Mesendoderm (in vitro differentiated cells): Measurements from ENCODE around the gene ERBB4.
A peak's percentile ranks its signal among the peaks of the same experiment; 100 is the strongest.

Experiments
- DNase-seq: peaks from one replicate; pipeline ENCODE4 v3.0.0; 2013
- H2AK5ac ChIP-seq: 2 replicates; pipeline ENCODE4 v1.6.1; 2013; ENCODE audit warnings: low read length, inconsistent platforms
- H2BK120ac ChIP-seq: 2 replicates; pipeline ENCODE4 v1.6.1; 2013; ENCODE audit warnings: low read depth, mild to moderate bottlenecking, low read length, moderate library complexity, mixed read lengths
- H2BK15ac ChIP-seq: replicated peaks from 2 replicates; pipeline ENCODE4 v1.6.1; 2013; ENCODE audit warnings: low read depth, mild to moderate bottlenecking, moderate library complexity
- H2BK5ac ChIP-seq: 2 replicates; pipeline ENCODE4 v1.6.1; 2013; ENCODE audit warnings: low read length, inconsistent platforms
- H3K18ac ChIP-seq: 2 replicates; pipeline ENCODE4 v1.6.1; 2013; ENCODE audit warnings: mild to moderate bottlenecking, low read length, mixed read lengths
- H3K23ac ChIP-seq: one replicate; pipeline ENCODE4 v1.6.1; 2013; ENCODE audit warnings: low read length
- H3K27ac ChIP-seq: 2 replicates; pipeline ENCODE4 v1.5.1; 2013; ENCODE audit warnings: low read depth, mild to moderate bottlenecking, inconsistent platforms, low read length, moderate library complexity
- H3K27me3 ChIP-seq: 2 replicates; pipeline ENCODE4 v1.6.1; 2013; ENCODE audit warnings: low read length, control low read depth, mild to moderate bottlenecking, inconsistent platforms; ENCODE audit not compliant: insufficient read depth, poor library complexity
- H3K36me3 ChIP-seq: 2 replicates; pipeline ENCODE4 v1.6.1; 2013; ENCODE audit warnings: low read length, inconsistent platforms; ENCODE audit not compliant: control insufficient read depth, insufficient read depth
- H3K4ac ChIP-seq: one replicate; pipeline ENCODE4 v1.6.1; 2013; ENCODE audit warnings: low read depth, mild to moderate bottlenecking, low read length, moderate library complexity
- H3K4me1 ChIP-seq: 2 replicates; pipeline ENCODE4 v1.6.1; 2013; ENCODE audit warnings: low read depth, low read length, inconsistent platforms; ENCODE audit not compliant: control insufficient read depth
- H3K4me2 ChIP-seq: 2 replicates; pipeline ENCODE4 v1.6.1; 2013; ENCODE audit warnings: low read length
- H3K4me3 ChIP-seq: 2 replicates; pipeline ENCODE4 v1.5.1; 2013; ENCODE audit warnings: mild to moderate bottlenecking, low read length
- H3K56ac ChIP-seq: one replicate; pipeline ENCODE4 v1.6.1; 2013; ENCODE audit warnings: low read length
- H3K79me1 ChIP-seq: 2 replicates; pipeline ENCODE4 v1.6.1; 2013; ENCODE audit warnings: low read length, inconsistent platforms
- H3K79me2 ChIP-seq: 2 replicates; pipeline ENCODE4 v1.6.1; 2013; ENCODE audit warnings: mild to moderate bottlenecking, low read length; ENCODE audit not compliant: control insufficient read depth, insufficient read depth
- H3K9ac ChIP-seq: 2 replicates; pipeline ENCODE4 v1.6.1; 2013; ENCODE audit warnings: low read length, inconsistent platforms
- H4K5ac ChIP-seq: one replicate; pipeline ENCODE4 v1.6.1; 2013; ENCODE audit warnings: low read length
- H4K8ac ChIP-seq: one replicate; pipeline ENCODE4 v1.6.1; 2013; ENCODE audit warnings: low read depth, mild to moderate bottlenecking, control low read depth, low read length, moderate library complexity
- WGBS: extraction: QIAGEN DNeasy Blood & Tissue Kit; methylation state at CpG from one replicate; pipeline ENCODE4 v1.1.7; 2013; ENCODE audit warnings: low lambda C conversion rate, missing lambda C conversion rate; ENCODE audit not compliant: insufficient coverage; ENCODE audit errors: extremely low coverage; 5-methylcytosine and 5-hydroxymethylcytosine counted together

ERBB4 gene

GRCh38 chr2:212548455-212548819, 9.8 kb upstream of the ERBB4 start:
- Histone ChIP-seq H3K4me1 (no peaks in the 10 kb centered on the region), H2BK5ac (no peak overlapping the region), H3K18ac (no peak overlapping the region), H3K27ac (no peak overlapping the region), H2AK5ac (no peak overlapping the region), H4K5ac (no peak overlapping the region), H3K27me3 (no peaks in the 10 kb centered on the region), H3K9ac (no peak overlapping the region), H3K4me3 (no peak overlapping the region), H3K4me2 (no peak overlapping the region), H3K23ac (no peak overlapping the region), H3K4ac (no peak overlapping the region), H3K56ac (no peak overlapping the region), H2BK15ac (no peak overlapping the region), H4K8ac (no peak overlapping the region), H3K36me3 (no peaks in the 10 kb centered on the region), H3K79me1 (no peaks in the 10 kb centered on the region), H2BK120ac (no peak overlapping the region), H3K79me2 (no peaks in the 10 kb centered on the region)
- peak; percentile 31 for DNase-seq
- no CpG with 5 or more reads among the region's 1 CpG for WGBS

- no peaks in the 10 kb centered on the region for H3K79me2 ChIP-seq
- no peak overlapping the region for H2BK15ac ChIP-seq
- H3K36me3 ChIP-seq, result no peaks in the 10 kb centered on the region
- H3K4ac ChIP-seq, result no peak overlapping the region
- H3K9ac ChIP-seq, result no peak overlapping the region
- no peak overlapping the region for H4K5ac ChIP-seq
- no peak overlapping the region for H2BK5ac ChIP-seq
- no peak overlapping the region for H3K56ac ChIP-seq
- no peak overlapping the region for H3K23ac ChIP-seq
- H3K4me1 ChIP-seq, result no peaks in the 10 kb centered on the region
- no peak for DNase-seq
- no peak overlapping the region for H3K4me3 ChIP-seq
- no peak overlapping the region for H3K4me2 ChIP-seq
- no peak overlapping the region for H2AK5ac ChIP-seq
- no peaks in the 10 kb centered on the region for H3K27me3 ChIP-seq
- no peak overlapping the region for H4K8ac ChIP-seq
- no peak overlapping the region for H3K27ac ChIP-seq
- no peaks in the 10 kb centered on the region for H3K79me1 ChIP-seq
- H3K18ac ChIP-seq, result no peak overlapping the region
- H2BK120ac ChIP-seq, result no peak overlapping the region
These were observed 9.3 kb upstream of the ERBB4 start for GRCh38 chr2:212547716-212548454.

GRCh38 chr2:212546669-212547068, 8.1 kb upstream of the ERBB4 start:
- no peaks in the 10 kb centered on the region for H3K4me1 ChIP-seq

GRCh38 chr2:212540341-212540740, 1.7 kb upstream of the ERBB4 start:
- no peak overlapping the region for H3K4me2 ChIP-seq
- no peaks in the 10 kb centered on the region for H3K36me3 ChIP-seq
- no peak overlapping the region for H3K4ac ChIP-seq
- H3K18ac ChIP-seq, result no peak overlapping the region
- no peaks in the 10 kb centered on the region for H3K79me2 ChIP-seq
- H3K56ac ChIP-seq, result no peak overlapping the region
- H2BK5ac ChIP-seq, result no peak overlapping the region
- H2BK120ac ChIP-seq, result no peak overlapping the region
- no peak overlapping the region for H3K9ac ChIP-seq
- no CpG with 5 or more reads among the region's 4 CpGs for WGBS
- no peak overlapping the region for H2AK5ac ChIP-seq
- H2BK15ac ChIP-seq, result no peak overlapping the region
- no peak overlapping the region for H3K4me3 ChIP-seq
- H3K79me1 ChIP-seq, result no peaks in the 10 kb centered on the region
- peaks cover 29% of the 10 kb centered on the region for H3K27me3 ChIP-seq
- H4K5ac ChIP-seq, result no peak overlapping the region
- H4K8ac ChIP-seq, result no peak overlapping the region
- no peaks in the 10 kb centered on the region for H3K4me1 ChIP-seq
- H3K23ac ChIP-seq, result no peak overlapping the region
- no peak overlapping the region for H3K27ac ChIP-seq
- DNase-seq, result peak; percentile 41

More at GRCh38 chr2:212546669-212547068, 8.1 kb upstream of the ERBB4 start:
- no peak overlapping the region for H3K56ac ChIP-seq
- WGBS, result no CpG with 5 or more reads among the region's 1 CpG
- no peak overlapping the region for H2BK5ac ChIP-seq
- no peak overlapping the region for H3K9ac ChIP-seq
- no peak overlapping the region for H2AK5ac ChIP-seq
- H3K4me3 ChIP-seq, result no peak overlapping the region
- no peak overlapping the region for H2BK15ac ChIP-seq
- no peak for DNase-seq
- H3K27me3 ChIP-seq, result no peaks in the 10 kb centered on the region
- H3K18ac ChIP-seq, result no peak overlapping the region
- H3K79me1 ChIP-seq, result no peaks in the 10 kb centered on the region
- H4K5ac ChIP-seq, result no peak overlapping the region
- H3K23ac ChIP-seq, result no peak overlapping the region
- no peak overlapping the region for H2BK120ac ChIP-seq
- H3K36me3 ChIP-seq, result no peaks in the 10 kb centered on the region
- no peak overlapping the region for H3K4me2 ChIP-seq
- no peak overlapping the region for H3K4ac ChIP-seq
- H3K79me2 ChIP-seq, result no peaks in the 10 kb centered on the region
- H3K27ac ChIP-seq, result no peak overlapping the region
- no peak overlapping the region for H4K8ac ChIP-seq

- no peak overlapping the region for H3K27ac ChIP-seq
- peak overlapping the region; percentile 62 for H3K4me3 ChIP-seq
- no peak overlapping the region for H2BK120ac ChIP-seq
- no peaks in the 10 kb centered on the region for H3K79me1 ChIP-seq
- H3K4me1 ChIP-seq, result no peaks in the 10 kb centered on the region
- H2AK5ac ChIP-seq, result no peak overlapping the region
- no peak overlapping the region for H3K4ac ChIP-seq
- no peak overlapping the region for H4K5ac ChIP-seq
- H3K18ac ChIP-seq, result no peak overlapping the region
- no CpG with 5 or more reads among the region's 30 CpGs for WGBS
- DNase-seq, result peak; percentile 66
- no peaks in the 10 kb centered on the region for H3K79me2 ChIP-seq
- peak overlapping the region; percentile 73 for H3K56ac ChIP-seq
- no peak overlapping the region for H2BK5ac ChIP-seq
- no peak overlapping the region for H3K23ac ChIP-seq
- no peak overlapping the region for H2BK15ac ChIP-seq
- H3K36me3 ChIP-seq, result no peaks in the 10 kb centered on the region
- no peak overlapping the region for H4K8ac ChIP-seq
- peaks cover 29% of the 10 kb centered on the region for H3K27me3 ChIP-seq
- peak overlapping the region; percentile 92 for H3K4me2 ChIP-seq
- H3K9ac ChIP-seq, result no peak overlapping the region
These were observed 674 bp upstream of the ERBB4 start for GRCh38 chr2:212539072-212539880.
